CD4-positive, alpha-beta memory T cell (primary cell): ENCODE data around the gene LSM6. TPM values are rescaled to one million over a fixed set of nuclear protein-coding genes. Genes with fewer than 3 reads are reported as not detected.
A peak's percentile ranks its signal among the peaks of the same experiment; 100 is the strongest.

Source experiments
- CTCF ChIA-PET: fragments of 350-600 bp; sonication (Branson Sonifier 250); formaldehyde crosslinking; loops from one replicate; lab custom pipeline; 2021; ENCODE audit warnings: inconsistent platforms; ENCODE audit not compliant: partially characterized antibody; lab: Charles Lee
- POLR2A ChIA-PET: fragments of 350-600 bp; sonication (Branson Sonifier 250); formaldehyde crosslinking; loops from one replicate; lab custom pipeline; 2021; ENCODE audit not compliant: partially characterized antibody; lab: Charles Lee
- DNase-seq, 5 donors: peaks; one replicate each; pipeline versions ENCODE4 v3.0.0 to v3.0.0-alpha.2; 2020 to 2022; ENCODE audit warnings: mixed read lengths in 1 of 5
- H3K27ac ChIP-seq: one replicate; pipeline ENCODE4 v1.7.0; 2013; ENCODE audit warnings: low read depth, low read length
- H3K27me3 ChIP-seq: 2 replicates; pipeline ENCODE4 v1.7.0; 2013; ENCODE audit warnings: mild to moderate bottlenecking, low read length, moderate library complexity; ENCODE audit not compliant: insufficient read depth
- H3K36me3 ChIP-seq: 2 replicates; pipeline ENCODE4 v1.7.0; 2013; ENCODE audit warnings: mild to moderate bottlenecking, low read length, moderate library complexity; ENCODE audit not compliant: insufficient read depth
- H3K4me1 ChIP-seq: 2 replicates; pipeline ENCODE4 v1.7.0; 2013; ENCODE audit warnings: mild to moderate bottlenecking, low read length, moderate library complexity; ENCODE audit not compliant: insufficient read depth
- H3K4me3 ChIP-seq, 2 donors: one replicate each; pipeline ENCODE4 v1.7.0; 2013; ENCODE audit warnings: low read length in 2 of 2, mild to moderate bottlenecking in 1 of 2
- H3K9me3 ChIP-seq, 2 donors: one replicate each; pipeline ENCODE4 v1.7.0; 2013; ENCODE audit warnings: low read length in 2 of 2, control low read depth in 1 of 2; ENCODE audit not compliant: control insufficient read depth in 1 of 2
- H3K27ac Mint-ChIP-seq, 7 donors: one replicate each; pipeline ENCODE4 v1.8.0; 2020 to 2021; ENCODE audit warnings: mixed read lengths in 7 of 7, mild to moderate bottlenecking in 6 of 7, inconsistent platforms in 3 of 7, moderate library complexity in 3 of 7
- H3K27me3 Mint-ChIP-seq, 2 donors: one replicate each; pipeline ENCODE4 v1.8.0; 2020 to 2021; ENCODE audit warnings: mixed read lengths in 2 of 2
- H3K36me3 Mint-ChIP-seq, 2 donors: one replicate each; pipeline ENCODE4 v1.8.0; 2020 to 2021; ENCODE audit warnings: mixed read lengths in 2 of 2, inconsistent platforms in 1 of 2, mild to moderate bottlenecking in 1 of 2
- H3K4me1 Mint-ChIP-seq, 4 donors: one replicate each; pipeline ENCODE4 v1.8.0; 2020 to 2021; ENCODE audit warnings: mixed read lengths in 4 of 4, mild to moderate bottlenecking in 1 of 4
- H3K4me3 Mint-ChIP-seq, 8 donors: one replicate each; pipeline ENCODE4 v1.8.0; 2020 to 2021; ENCODE audit warnings: mixed read lengths in 8 of 8, mild to moderate bottlenecking in 7 of 8, moderate library complexity in 6 of 8, inconsistent platforms in 3 of 8
- H3K9me3 Mint-ChIP-seq, 8 donors: one replicate each; pipeline ENCODE4 v1.8.0; 2020 to 2021; ENCODE audit warnings: mixed read lengths in 8 of 8, mild to moderate bottlenecking in 5 of 8, inconsistent platforms in 3 of 8, moderate library complexity in 1 of 8
- intact Hi-C: fragments of 100-400 bp; cut with micrococcal nuclease; formaldehyde crosslinking; loops from one replicate; pipeline ENCODE4 v1.15.1; 2023
- polyA plus RNA-seq, 2 donors: library from polyadenylated mRNA; unstranded; fragments of 300-500 nt; fragmentation: Illumina TruSeq; gene quantifications; one replicate each; pipeline ENCODE4 v1.2.3, GENCODE V29; 2021
- total RNA-seq, 2 experiments: library from RNA; stranded (reverse); gene quantifications; one replicate each; pipeline ENCODE4 v1.2.3, GENCODE V29; 2021

The LSM6 gene
- total and polyA plus RNA-seq, 4 experiments from 2014 or later: 47.7 to 76.3 (median 63.5) TPM

DNA sequence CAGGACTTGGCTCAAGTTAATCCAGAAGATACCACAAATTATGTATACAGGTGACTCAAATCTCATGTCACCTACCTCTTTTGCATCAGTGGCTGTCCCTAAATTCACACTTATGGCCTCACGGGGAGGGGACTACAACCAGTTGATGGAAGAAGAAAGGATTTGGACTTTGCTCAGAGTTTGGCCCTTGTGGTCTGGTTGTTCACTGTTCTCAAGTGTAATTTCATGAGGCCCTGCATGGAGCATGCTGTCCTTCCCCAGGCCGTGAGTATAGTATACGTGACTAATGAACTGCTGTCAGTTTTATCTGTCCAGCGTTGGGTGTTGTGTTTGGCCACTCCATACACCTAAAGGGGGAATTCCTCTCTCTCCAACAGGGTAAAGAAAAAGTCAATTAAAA is 27.5 kb upstream of the LSM6 start:
- no peak overlapping the region for H3K27ac ChIP-seq
- H3K27me3 Mint-ChIP-seq: peaks cover 3 to 5% of the 10 kb centered on the region in 2 donors
- ChIA-PET POLR2A (no interaction called here), CTCF (no interaction called here)
- peaks cover 0 to 2% (median 0%) of the 10 kb centered on the region in 8 donors for H3K9me3 Mint-ChIP-seq
- no peaks in the 10 kb centered on the region for H3K4me1 Mint-ChIP-seq
- H3K36me3 ChIP-seq: no peaks in the 10 kb centered on the region
- no peaks in the 10 kb centered on the region for H3K36me3 Mint-ChIP-seq
- no peaks in the 10 kb centered on the region for H3K4me1 ChIP-seq
- H3K4me3 ChIP-seq: no peak overlapping the region
- intact Hi-C loops: no loop called here
- no peak overlapping the region for H3K27ac Mint-ChIP-seq
- no peaks in the 10 kb centered on the region for H3K27me3 ChIP-seq
- no peak overlapping the region for H3K4me3 Mint-ChIP-seq
- DNase-seq: no peak
- no peaks in the 10 kb centered on the region for H3K9me3 ChIP-seq

DNA sequence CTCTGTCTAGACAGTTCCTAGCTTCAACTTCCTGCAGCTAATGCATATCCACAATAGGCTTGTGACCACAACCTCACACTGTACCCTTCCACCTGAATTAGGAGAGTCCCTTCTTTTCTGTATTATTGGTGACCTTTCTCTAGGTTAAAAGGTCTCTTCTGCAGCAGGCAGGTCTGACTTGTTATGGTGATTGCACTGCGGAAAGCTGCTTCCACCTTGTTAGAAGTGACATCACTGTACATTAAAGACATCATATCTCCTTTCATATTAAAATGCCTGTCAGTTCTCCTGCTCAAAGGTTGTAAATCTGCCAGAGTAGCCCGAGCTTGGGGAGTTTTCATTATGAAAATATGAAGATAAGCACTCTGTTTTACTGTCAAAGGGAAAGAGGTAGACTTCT is 21.5 kb upstream of the LSM6 start:
- H3K27ac ChIP-seq: no peak overlapping the region
- H3K27me3 Mint-ChIP-seq: peaks cover 10 to 15% of the 10 kb centered on the region in 2 donors
- no peak overlapping the region for H3K27ac Mint-ChIP-seq
- H3K4me3 ChIP-seq: no peak overlapping the region
- H3K36me3 Mint-ChIP-seq: no peaks in the 10 kb centered on the region
- intact Hi-C loops: no loop called here
- H3K27me3 ChIP-seq: no peaks in the 10 kb centered on the region
- H3K36me3 ChIP-seq: no peaks in the 10 kb centered on the region
- H3K9me3 ChIP-seq: no peaks in the 10 kb centered on the region
- no peaks in the 10 kb centered on the region for H3K4me1 ChIP-seq
- H3K9me3 Mint-ChIP-seq: peaks cover 0 to 12% (median 7%) of the 10 kb centered on the region in 8 donors
- POLR2A ChIA-PET: no interaction called here
- DNase-seq: no peak
- H3K4me3 Mint-ChIP-seq: no peak overlapping the region
- CTCF ChIA-PET: no interaction called here
- H3K4me1 Mint-ChIP-seq: no peaks in the 10 kb centered on the region

DNA sequence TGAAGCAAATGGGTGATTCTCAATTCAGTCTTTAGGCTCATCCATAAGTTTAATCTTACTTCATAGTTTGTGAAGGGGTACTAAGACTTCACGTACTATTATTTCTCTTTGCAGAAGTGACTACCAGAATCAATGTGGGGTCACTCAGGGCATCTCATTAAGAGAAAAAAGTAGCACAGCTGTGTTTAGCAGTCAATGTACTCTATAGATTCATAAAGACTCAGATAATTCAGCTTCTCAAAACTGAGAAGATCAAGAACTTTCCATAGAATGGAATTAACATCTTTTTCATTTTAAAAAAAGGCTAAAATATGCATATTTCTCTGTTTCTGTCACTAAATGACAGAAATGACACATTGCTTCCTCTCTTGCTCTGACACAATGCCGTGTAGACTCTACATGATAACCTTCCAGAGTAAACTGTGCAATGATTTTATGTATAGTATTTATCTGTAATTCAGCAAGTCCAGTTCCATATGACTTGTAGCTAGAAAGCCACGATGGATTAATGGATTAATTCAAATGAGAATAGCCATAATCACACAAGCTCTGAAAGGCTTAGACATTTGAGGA is 20.3 kb upstream of the LSM6 start:
- CTCF ChIA-PET: interaction anchor here (0.6 kb wide), 1 partner anchor 1462 kb away, joined by 4 read pairs; no protein-coding TSS in a partner anchor

DNA sequence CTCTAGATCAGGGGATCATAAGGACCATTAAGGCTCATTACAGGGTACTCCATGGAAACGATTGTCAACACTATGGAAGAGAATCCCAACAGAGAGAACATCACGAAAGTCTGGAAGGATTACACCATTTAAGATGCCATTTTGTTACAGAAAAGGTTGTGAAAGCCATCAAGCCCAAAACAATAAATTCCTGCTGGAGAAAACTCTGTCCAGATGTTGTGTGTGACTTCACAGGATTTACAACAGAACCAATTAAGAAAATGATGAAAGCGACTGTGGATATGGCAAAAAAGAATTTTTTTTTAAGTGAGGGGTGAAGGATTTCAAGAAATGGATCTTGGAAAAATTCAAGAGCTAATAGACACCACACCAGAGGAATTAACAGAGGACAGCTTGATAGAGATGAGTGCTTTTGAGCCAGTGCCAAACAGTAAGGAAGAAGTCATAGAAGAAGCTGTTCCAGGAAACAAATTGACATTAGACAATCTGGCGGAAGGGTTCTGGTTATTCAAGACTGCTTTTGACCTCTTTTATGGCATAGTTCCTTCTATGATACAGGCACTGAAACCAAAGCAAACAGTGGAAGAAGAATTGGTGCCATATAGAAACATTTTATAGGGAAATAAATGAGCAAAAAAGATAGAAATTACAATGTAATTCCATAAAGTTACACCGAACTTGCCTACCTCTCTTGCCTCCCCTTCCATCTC is 17.3 kb upstream of the LSM6 start:
- Histone ChIP-seq H3K27me3 (no peaks in the 10 kb centered on the region), H3K4me1 (no peaks in the 10 kb centered on the region), H3K36me3 (no peaks in the 10 kb centered on the region), H3K27ac (no peak overlapping the region), H3K4me3 (no peak overlapping the region), H3K9me3 (no peaks in the 10 kb centered on the region)
- Mint-ChIP-seq H3K27me3 (peaks cover 13 to 17% of the 10 kb centered on the region in 2 donors), H3K36me3 (peaks cover 0 to 9% of the 10 kb centered on the region in 2 donors), H3K4me1 (peaks cover 2 to 9% (median 6%) of the 10 kb centered on the region in 4 donors), H3K4me3 (peak overlapping the region in 1 of 8 donors; percentile 6), H3K27ac (no peak overlapping the region), H3K9me3 (peaks cover 4 to 30% (median 19%) of the 10 kb centered on the region in 8 donors)
- intact Hi-C loops: no loop called here
- POLR2A ChIA-PET: no interaction called here
- CTCF ChIA-PET: no interaction called here
- DNase-seq: no peak

More for the DNA sequence above, 20.3 kb upstream of the LSM6 start:
- H3K4me3 ChIP-seq: no peak overlapping the region
- no peak overlapping the region for H3K27ac ChIP-seq
- Mint-ChIP-seq H3K27me3 (peaks cover 10 to 17% of the 10 kb centered on the region in 2 donors), H3K27ac (no peak overlapping the region), H3K4me3 (no peak overlapping the region), H3K9me3 (peaks cover 0 to 12% (median 6%) of the 10 kb centered on the region in 8 donors), H3K4me1 (peaks cover 2 to 9% (median 6%) of the 10 kb centered on the region in 4 donors), H3K36me3 (no peaks in the 10 kb centered on the region)
- no peak for DNase-seq
- intact Hi-C loops: no loop called here
- H3K9me3 ChIP-seq: no peaks in the 10 kb centered on the region
- H3K4me1 ChIP-seq: no peaks in the 10 kb centered on the region
- H3K36me3 ChIP-seq: no peaks in the 10 kb centered on the region
- POLR2A ChIA-PET: no interaction called here
- no peaks in the 10 kb centered on the region for H3K27me3 ChIP-seq

DNA sequence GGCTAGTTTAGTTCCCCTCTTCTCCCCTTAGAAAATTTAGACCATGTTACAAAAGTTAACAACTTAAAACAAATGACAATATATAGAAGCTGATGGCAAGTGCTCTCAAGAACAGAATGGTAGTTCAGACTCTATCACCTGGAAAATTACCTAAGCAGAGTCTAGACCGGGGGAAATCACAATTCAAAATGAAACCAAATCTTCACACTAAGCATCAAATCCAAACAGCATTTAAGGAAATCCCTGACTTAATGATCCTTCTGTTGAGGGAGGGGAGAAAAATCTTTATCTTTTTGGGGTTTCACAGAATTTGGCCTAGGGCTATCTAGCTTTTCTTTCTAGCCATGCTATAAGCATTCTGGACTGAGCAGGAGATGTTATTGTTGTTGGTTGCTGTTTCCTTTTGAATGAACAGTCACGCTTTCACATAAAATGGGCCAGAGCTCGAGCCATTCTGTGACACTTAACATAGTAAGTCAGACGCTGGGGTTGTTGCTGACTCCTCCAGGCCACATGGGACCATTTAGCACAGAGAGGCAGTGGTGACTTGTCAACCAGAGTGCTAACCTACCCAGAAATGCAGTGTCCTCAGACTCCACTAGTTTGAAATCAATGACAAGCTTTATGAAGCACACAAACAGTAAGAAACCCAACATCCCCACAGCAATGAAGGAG is 16.0 kb upstream of the LSM6 start:
- H3K4me3 ChIP-seq: no peak overlapping the region
- peak overlapping the region in 7 of 8 donors; percentile 10 to 61 (median 38) for H3K4me3 Mint-ChIP-seq
- no peak overlapping the region for H3K27ac ChIP-seq
- intact Hi-C loops: no loop called here
- ChIA-PET POLR2A (no interaction called here), CTCF (interaction anchor here (1.1 kb wide), 1 partner anchor 25 kb away, joined by 3 read pairs; no protein-coding TSS in a partner anchor)
- peaks cover 7 to 17% of the 10 kb centered on the region in 2 donors for H3K27me3 Mint-ChIP-seq
- H3K36me3 Mint-ChIP-seq: peaks cover 0 to 9% of the 10 kb centered on the region in 2 donors
- no peaks in the 10 kb centered on the region for H3K4me1 ChIP-seq
- H3K9me3 Mint-ChIP-seq: peaks cover 4 to 30% (median 19%) of the 10 kb centered on the region in 8 donors
- H3K36me3 ChIP-seq: no peaks in the 10 kb centered on the region
- peak overlapping the region in 1 of 7 donors; percentile 58 for H3K27ac Mint-ChIP-seq
- no peaks in the 10 kb centered on the region for H3K27me3 ChIP-seq
- H3K9me3 ChIP-seq: no peaks in the 10 kb centered on the region
- H3K4me1 Mint-ChIP-seq: peaks cover 2 to 9% (median 6%) of the 10 kb centered on the region in 4 donors
- no peak for DNase-seq

DNA sequence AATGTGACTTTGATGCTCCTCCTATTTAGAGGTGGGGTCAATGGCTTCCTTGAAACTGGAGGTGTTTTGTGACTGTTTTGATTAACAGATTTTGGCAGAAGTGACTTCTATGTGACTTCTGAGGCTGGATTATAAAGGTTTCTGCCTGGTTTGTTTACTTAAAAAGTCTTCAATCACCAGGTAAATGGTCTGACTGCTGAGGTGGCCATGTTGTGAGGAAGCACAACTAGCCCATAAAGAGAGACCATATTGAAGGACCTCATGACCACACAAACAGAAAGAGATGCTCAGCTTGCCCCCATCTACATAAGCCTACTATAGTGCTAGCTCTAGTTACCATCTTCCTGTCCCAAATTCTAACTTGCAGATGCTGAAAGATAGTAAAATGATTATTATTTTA is 14.3 kb upstream of the LSM6 start:
- DNase-seq: no peak
- Mint-ChIP-seq H3K36me3 (peaks cover 0 to 9% of the 10 kb centered on the region in 2 donors), H3K27ac (no peak overlapping the region), H3K27me3 (peaks cover 1 to 17% of the 10 kb centered on the region in 2 donors), H3K4me3 (no peak overlapping the region), H3K4me1 (peaks cover 2 to 9% (median 6%) of the 10 kb centered on the region in 4 donors), H3K9me3 (peaks cover 4 to 30% (median 19%) of the 10 kb centered on the region in 8 donors)
- Histone ChIP-seq H3K27me3 (no peaks in the 10 kb centered on the region), H3K27ac (no peak overlapping the region), H3K9me3 (no peaks in the 10 kb centered on the region), H3K36me3 (no peaks in the 10 kb centered on the region), H3K4me3 (no peak overlapping the region), H3K4me1 (no peaks in the 10 kb centered on the region)
- POLR2A ChIA-PET: no interaction called here
- CTCF ChIA-PET: no interaction called here
- intact Hi-C loops: no loop called here

DNA sequence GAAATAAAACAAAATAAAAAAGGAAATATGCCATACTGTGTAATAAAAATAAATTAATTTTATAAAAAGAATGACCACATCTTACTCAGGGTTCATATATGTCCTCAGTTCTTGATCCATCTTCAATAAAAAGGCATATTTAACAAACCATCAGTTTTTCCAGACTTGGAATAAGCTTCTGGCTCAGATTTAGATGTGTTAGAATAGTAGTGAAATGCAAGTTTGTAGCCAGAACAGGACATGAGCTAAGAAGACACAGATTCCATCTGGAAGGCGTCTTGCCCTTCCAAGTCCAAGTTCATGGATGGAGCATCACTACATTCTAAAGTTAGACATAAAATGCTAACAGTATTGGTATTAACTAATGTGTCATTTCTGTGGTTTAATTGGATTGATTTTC is 10.3 kb upstream of the LSM6 start:
- H3K27me3 Mint-ChIP-seq: peaks cover 4 to 7% of the 10 kb centered on the region in 2 donors

More for the DNA sequence above, 10.3 kb upstream of the LSM6 start:
- Histone ChIP-seq H3K4me3 (no peak overlapping the region), H3K36me3 (no peaks in the 10 kb centered on the region), H3K9me3 (no peaks in the 10 kb centered on the region), H3K27ac (no peak overlapping the region), H3K27me3 (no peaks in the 10 kb centered on the region), H3K4me1 (no peaks in the 10 kb centered on the region)
- Mint-ChIP-seq H3K4me1 (no peaks in the 10 kb centered on the region), H3K9me3 (peaks cover 4 to 18% (median 12%) of the 10 kb centered on the region in 8 donors), H3K36me3 (peaks cover 0 to 9% of the 10 kb centered on the region in 2 donors), H3K4me3 (no peak overlapping the region), H3K27ac (no peak overlapping the region)
- intact Hi-C loops: no loop called here
- POLR2A ChIA-PET: no interaction called here
- DNase-seq: no peak
- CTCF ChIA-PET: no interaction called here
